PC-3 (cell line): ENCODE measurements around the gene SPACA4. TPM values are rescaled to one million over a fixed set of nuclear protein-coding genes. Genes with fewer than 3 reads are reported as not detected.

ENCODE experiments used
- ATAC-seq: fragments of 200-7000 bp; cut with Tn5 transposase; 2 replicates; pipeline ENCODE4 v1.9.1; 2020; ENCODE audit warnings: mild to moderate bottlenecking, moderate library complexity
- BruUV-seq: library from RNA; stranded (reverse); fragments of 400-500 nt; replicated peaks from 2 replicates; lab custom pipeline; 2021; lab: Mats Ljungman, UMichigan
- CTCF ChIA-PET: fragments of 300-600 bp; sonication (Branson Sonifier 250); formaldehyde crosslinking; loops from one replicate; lab custom pipeline; 2022; ENCODE audit warnings: antibody characterized with exemption; lab: Charles Lee
- POLR2A ChIA-PET: fragments of 300-600 bp; sonication (Branson Sonifier 250); formaldehyde crosslinking; loops from one replicate; lab custom pipeline; 2022; ENCODE audit warnings: antibody characterized with exemption; ENCODE audit not compliant: unreplicated experiment; lab: Charles Lee
- DNase-seq: peaks from one replicate; pipeline ENCODE4 v3.0.0-alpha.2; 2015
- H2AFZ ChIP-seq: fragments of 300-600 bp; sonication (generic); 2 replicates; pipeline ENCODE4 v1.6.0; 2016; ENCODE audit warnings: antibody characterized with exemption, low read length
- H3F3A ChIP-seq: fragments of 300-600 bp; sonication (generic); one replicate; pipeline ENCODE4 v1.6.0; 2017; ENCODE audit warnings: antibody characterized with exemption, low read length, control low read depth, mild to moderate bottlenecking; ENCODE audit not compliant: unreplicated experiment
- H3K27ac ChIP-seq: fragments of 300-600 bp; sonication (generic); 2 replicates; pipeline ENCODE4 v1.5.1; 2016; ENCODE audit warnings: mild to moderate bottlenecking, low read length
- H3K27me3 ChIP-seq: fragments of 300-600 bp; sonication (generic); 2 replicates; pipeline ENCODE4 v1.6.1; 2016; ENCODE audit warnings: low read length, mixed read lengths
- H3K36me3 ChIP-seq: fragments of 300-600 bp; sonication (generic); 2 replicates; pipeline ENCODE4 v1.6.1; 2016; ENCODE audit warnings: low read depth, mixed run types, low read length, mixed read lengths
- H3K4me1 ChIP-seq: fragments of 300-600 bp; sonication (generic); 2 replicates; pipeline ENCODE4 v1.5.1; 2016; ENCODE audit warnings: low read length; ENCODE audit not compliant: insufficient read depth
- H3K4me2 ChIP-seq: fragments of 300-600 bp; sonication (generic); 2 replicates; pipeline ENCODE4 v1.6.0; 2016; ENCODE audit warnings: low read length
- H3K4me3 ChIP-seq: fragments of 300-600 bp; sonication (generic); 2 replicates; pipeline ENCODE4 v1.5.1; 2016; ENCODE audit warnings: mild to moderate bottlenecking, low read length, mixed read lengths
- H3K79me2 ChIP-seq: fragments of 300-600 bp; sonication (generic); 2 replicates; pipeline ENCODE4 v1.6.1; 2017; ENCODE audit warnings: low read length, mixed read lengths
- H3K9ac ChIP-seq: fragments of 300-600 bp; sonication (generic); 2 replicates; pipeline ENCODE4 v1.6.0; 2016; ENCODE audit warnings: mild to moderate bottlenecking, low read length
- H3K9me2 ChIP-seq: fragments of 300-600 bp; sonication (generic); replicated peaks from 2 replicates; pipeline ENCODE4 v1.6.1; 2016; ENCODE audit warnings: mixed run types, low read length, mixed read lengths
- H3K9me3 ChIP-seq: fragments of 300-600 bp; sonication (generic); 2 replicates; pipeline ENCODE4 v1.6.1; 2016; ENCODE audit warnings: low read length, mixed read lengths
- H4K20me1 ChIP-seq: fragments of 300-600 bp; sonication (generic); 2 replicates; pipeline ENCODE4 v1.6.1; 2016; ENCODE audit warnings: low read length, mixed read lengths
- CTCF ChIP-seq: fragments of 300-600 bp; sonication (generic); conservative IDR thresholded peaks from 2 replicates; pipeline ENCODE4 v1.5.1; 2017; ENCODE audit warnings: antibody characterized with exemption, low read depth, mild to moderate bottlenecking, low read length
- EZH2 ChIP-seq: fragments of 300-600 bp; sonication (generic); IDR thresholded peaks from one replicate; pipeline ENCODE4 v1.6.1; 2017; ENCODE audit warnings: antibody characterized with exemption, mild to moderate bottlenecking, low read length; ENCODE audit not compliant: unreplicated experiment
- EZH2phosphoT487 ChIP-seq: fragments of 300-600 bp; sonication (generic); IDR thresholded peaks from 2 replicates; pipeline ENCODE4 v1.6.1; 2018; ENCODE audit warnings: mild to moderate bottlenecking, antibody characterized with exemption, low read length, borderline replicate concordance
- intact Hi-C: fragments of 100-400 bp; cut with micrococcal nuclease; formaldehyde crosslinking; loops from 2 replicates; pipeline ENCODE4 v1.9.0; 2023
- total RNA-seq: library from RNA; depleted of rRNA; stranded (reverse); fragments of >200 nt; gene quantifications from 2 replicates; pipeline ENCODE4 v1.2.3, GENCODE V29; 2014

The SPACA4 gene
- total RNA-seq, 1 experiment from 2014 or later, result not detected

- ATAC-seq (peak; percentile 85), DNase-seq (peak; percentile 94)
- POLR2A ChIA-PET, result interaction anchor here (0.5 to 0.6 kb wide), 2 partner anchors 11 to 83 kb away, joined by 3 to 6 read pairs; no protein-coding TSS in a partner anchor
- Histone ChIP-seq H3K36me3 (no peaks in the 10 kb centered on the region), H3K27ac (peak overlapping the region; percentile 32), H3K9me3 (no peaks in the 10 kb centered on the region), H3K27me3 (no peaks in the 10 kb centered on the region), H3K4me1 (peaks cover 8% of the 10 kb centered on the region; the same call in 1 of the 2 replicates), H3K9ac (no peak overlapping the region), H3F3A (no peaks in the 10 kb centered on the region), H2AFZ (peak overlapping the region; percentile 75), H3K4me3 (no peak overlapping the region), H3K79me2 (no peaks in the 10 kb centered on the region), H4K20me1 (no peaks in the 10 kb centered on the region), H3K9me2 (no peaks in the 10 kb centered on the region), H3K4me2 (peak overlapping the region; percentile 54)
- TF ChIP-seq CTCF (peak; percentile 81), EZH2phosphoT487 (no peak)
- CTCF ChIA-PET, result interaction anchor here (0.6 to 1.5 kb wide), 4 partner anchors 79 to 101 kb away, joined by 4 to 7 read pairs (median 5); no protein-coding TSS in a partner anchor
- no TSS peak for BruUV-seq
- intact Hi-C loops, result no loop called here
These were observed 17.7 kb upstream of the SPACA4 start for GRCh38 chr19:48588670-48589401.

DNA sequence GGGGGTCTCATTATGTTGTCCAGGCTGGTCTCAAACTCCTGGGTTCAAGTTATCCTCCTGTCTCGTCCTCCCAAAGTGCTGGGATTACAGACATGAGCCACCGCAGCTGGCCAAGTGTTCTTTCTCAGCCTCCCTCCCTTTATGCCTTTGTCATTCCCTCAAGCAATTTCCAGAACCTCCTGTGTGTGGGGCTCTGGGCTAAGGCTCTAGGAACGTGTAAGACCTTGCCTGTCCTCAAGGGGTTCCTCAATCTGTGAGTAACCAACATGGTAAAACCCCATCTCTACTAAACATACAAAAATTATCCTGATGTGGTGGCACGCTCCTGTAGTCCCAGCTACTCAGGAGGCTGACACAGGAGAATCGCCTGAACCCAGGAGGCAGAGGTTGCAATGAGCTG lies 15.5 kb upstream of the SPACA4 start:
- Histone ChIP-seq H3K9me2 (no peaks in the 10 kb centered on the region), H3K9ac (no peak overlapping the region), H3K4me2 (no peak overlapping the region), H3K9me3 (no peaks in the 10 kb centered on the region), H4K20me1 (no peaks in the 10 kb centered on the region), H3K27ac (no peak overlapping the region), H3F3A (no peaks in the 10 kb centered on the region), H3K79me2 (no peaks in the 10 kb centered on the region), H3K36me3 (no peaks in the 10 kb centered on the region), H2AFZ (no peak overlapping the region), H3K4me3 (no peak overlapping the region), H3K27me3 (no peaks in the 10 kb centered on the region), H3K4me1 (peaks cover 4% of the 10 kb centered on the region; the same call in 1 of the 2 replicates)
- no TSS peak for BruUV-seq
- ChIA-PET CTCF (interaction anchor here (0.6 kb wide), 1 partner anchor 99 kb away, joined by 4 read pairs; no protein-coding TSS in a partner anchor), POLR2A (no interaction called here)
- DNase-seq (peak; percentile 20), ATAC-seq (no peak)
- TF ChIP-seq CTCF, result peak; percentile 23; the same call in 1 of the 2 replicates
- no peak for TF ChIP-seq EZH2phosphoT487
- no peak for TF ChIP-seq EZH2
- intact Hi-C loops, result no loop called here

DNA sequence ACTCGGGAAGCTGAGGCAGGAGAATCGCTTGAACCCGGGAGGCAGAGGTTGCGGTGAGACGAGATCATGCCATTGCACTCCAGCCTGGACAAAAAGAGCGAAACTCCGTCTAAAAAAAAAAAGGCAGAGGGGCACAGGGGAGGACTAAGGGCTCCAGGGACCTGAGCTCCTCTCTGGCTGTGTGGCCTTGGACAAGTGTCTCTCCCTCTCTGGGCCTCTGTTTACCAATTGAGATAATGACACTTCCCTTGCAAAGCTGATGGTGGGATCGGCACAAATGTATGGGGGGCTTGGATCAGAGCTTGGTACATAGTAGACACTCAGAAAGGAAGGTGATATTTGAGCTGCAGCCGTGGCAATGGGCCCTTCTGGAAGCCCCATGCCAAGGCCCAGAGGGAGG lies 11.4 kb upstream of the SPACA4 start:
- H3K9ac ChIP-seq, result no peak overlapping the region
- H3K27ac ChIP-seq, result no peak overlapping the region
- no peaks in the 10 kb centered on the region for H3K36me3 ChIP-seq
- H3K9me2 ChIP-seq, result no peaks in the 10 kb centered on the region
- DNase-seq (no peak), ATAC-seq (no peak)
- no peak overlapping the region for H3K4me3 ChIP-seq
- H3K9me3 ChIP-seq, result no peaks in the 10 kb centered on the region
- intact Hi-C loops, result no loop called here
- H2AFZ ChIP-seq, result no peak overlapping the region
- no peaks in the 10 kb centered on the region for H3K4me1 ChIP-seq
- H3K27me3 ChIP-seq, result no peaks in the 10 kb centered on the region
- H4K20me1 ChIP-seq, result no peaks in the 10 kb centered on the region
- H3K79me2 ChIP-seq, result no peaks in the 10 kb centered on the region
- POLR2A ChIA-PET, result no interaction called here
- no peaks in the 10 kb centered on the region for H3F3A ChIP-seq
- BruUV-seq, result no TSS peak
- TF ChIP-seq EZH2phosphoT487 (no peak), EZH2 (no peak), CTCF (no peak)
- no peak overlapping the region for H3K4me2 ChIP-seq
- CTCF ChIA-PET, result no interaction called here
